Neural cell (in vitro differentiated cells): ENCODE results near the gene ADAMTSL2. TPM values are rescaled to one million over a fixed set of nuclear protein-coding genes. Genes with fewer than 3 reads are reported as not detected.

Experiments
- H2AFZ ChIP-seq: fragments of 200-600, 300-800 bp; sonication (generic), shearing (Covaris generic); 2 replicates; pipeline ENCODE4 v1.6.0; 2014; ENCODE audit warnings: low read depth, mild to moderate bottlenecking, antibody characterized with exemption, low read length, moderate library complexity
- H3F3A ChIP-seq: fragments of 200-600 bp; shearing (Covaris generic); 2 replicates; pipeline ENCODE4 v1.6.1; 2016; ENCODE audit warnings: mild to moderate bottlenecking, moderate library complexity, mixed read lengths, antibody characterized with exemption, low read length; ENCODE audit not compliant: insufficient read depth, poor library complexity, severe bottlenecking
- H3K27ac ChIP-seq: fragments of 200-600, 300-800 bp; sonication (generic), shearing (Covaris generic); 2 replicates; pipeline ENCODE4 v1.5.1; 2014; ENCODE audit warnings: mild to moderate bottlenecking, low read length, moderate library complexity
- H3K27me3 ChIP-seq: fragments of 300-800, 200-600 bp; sonication (generic), shearing (Covaris generic); 2 replicates; pipeline ENCODE4 v1.6.0; 2014; ENCODE audit warnings: mild to moderate bottlenecking, low read depth, low read length, moderate library complexity; ENCODE audit not compliant: insufficient read depth
- H3K36me3 ChIP-seq: fragments of 300-800, 200-600 bp; sonication (generic), shearing (Covaris generic); 2 replicates; pipeline ENCODE4 v1.5.1; 2014; ENCODE audit warnings: mild to moderate bottlenecking, antibody characterized with exemption, low read length, moderate library complexity; ENCODE audit not compliant: insufficient read depth
- H3K4me2 ChIP-seq: fragments of 300-800, 200-600 bp; sonication (generic), shearing (Covaris generic); 2 replicates; pipeline ENCODE4 v1.6.0; 2014; ENCODE audit warnings: mild to moderate bottlenecking, low read length
- H3K4me3 ChIP-seq: fragments of 300-800, 200-600 bp; sonication (generic), shearing (Covaris generic); 2 replicates; pipeline ENCODE4 v1.5.1; 2014; ENCODE audit warnings: mild to moderate bottlenecking, low read length, moderate library complexity
- H3K79me2 ChIP-seq: fragments of 200-600 bp; shearing (Covaris generic); replicated peaks from 2 replicates; pipeline ENCODE4 v1.6.0; 2014; ENCODE audit warnings: mild to moderate bottlenecking, low read length, moderate library complexity; ENCODE audit not compliant: insufficient read depth
- H3K9ac ChIP-seq: fragments of 300-800, 200-600 bp; sonication (generic), shearing (Covaris generic); 2 replicates; pipeline ENCODE4 v1.6.1; 2016; ENCODE audit warnings: mild to moderate bottlenecking, low read length, mixed read lengths
- H3K9me2 ChIP-seq: fragments of 200-600 bp; shearing (Covaris generic); 2 replicates; pipeline ENCODE4 v1.6.1; 2016; ENCODE audit warnings: mild to moderate bottlenecking, low read length, mixed read lengths; ENCODE audit not compliant: insufficient read depth
- H3K9me3 ChIP-seq: fragments of 200-600, 300-800 bp; sonication (generic), shearing (Covaris generic); 2 replicates; pipeline ENCODE4 v1.6.1; 2016; ENCODE audit warnings: mild to moderate bottlenecking, mixed run types, low read length, moderate library complexity, mixed read lengths
- H4K20me1 ChIP-seq: fragments of 200-600 bp; shearing (Covaris generic); 2 replicates; pipeline ENCODE4 v1.6.1; 2016; ENCODE audit warnings: mild to moderate bottlenecking, mixed run types; ENCODE audit not compliant: insufficient read depth
- EP300 ChIP-seq: fragments of 450-650 bp; conservative IDR thresholded peaks from 2 replicates; pipeline ENCODE4 v1.6.1; 2014; ENCODE audit warnings: antibody characterized with exemption, mild to moderate bottlenecking, moderate library complexity; ENCODE audit not compliant: poor library complexity, severe bottlenecking
- MXI1 ChIP-seq: fragments of 450-650 bp; conservative IDR thresholded peaks from 2 replicates; pipeline ENCODE4 v1.6.1; 2014; ENCODE audit warnings: antibody characterized with exemption, mild to moderate bottlenecking; ENCODE audit not compliant: poor library complexity, severe bottlenecking
- POLR2AphosphoS5 ChIP-seq: IDR thresholded peaks from 2 replicates; pipeline ENCODE4 v1.6.1; 2012
- RAD21 ChIP-seq: fragments of 450-650 bp; conservative IDR thresholded peaks from 2 replicates; pipeline ENCODE4 v1.6.1; 2014; ENCODE audit warnings: antibody characterized with exemption, mild to moderate bottlenecking, moderate library complexity
- SMC3 ChIP-seq: fragments of 450-650 bp; conservative IDR thresholded peaks from 2 replicates; pipeline ENCODE4 v1.6.1; 2014; ENCODE audit warnings: antibody characterized with exemption, mild to moderate bottlenecking, moderate library complexity; ENCODE audit not compliant: poor library complexity
- TAF1 ChIP-seq: IDR thresholded peaks from 2 replicates; pipeline ENCODE4 v1.6.1; 2012; ENCODE audit warnings: low read depth
- polyA plus RNA-seq: library from polyadenylated mRNA; depleted of rRNA; stranded (reverse); fragments of >200 nt; gene quantifications from 2 replicates; pipeline ENCODE4 v1.2.3, GENCODE V29; 2014
- TF ChIP-seq, protein P1 (sequence below): IDR thresholded peaks from 2 replicates; pipeline ENCODE4 v1.6.1; 2012; ENCODE audit warnings: borderline replicate concordance

The ADAMTSL2 gene
- polyA plus RNA-seq, 1 donor from 2014 or later: 0.85 TPM

DNA sequence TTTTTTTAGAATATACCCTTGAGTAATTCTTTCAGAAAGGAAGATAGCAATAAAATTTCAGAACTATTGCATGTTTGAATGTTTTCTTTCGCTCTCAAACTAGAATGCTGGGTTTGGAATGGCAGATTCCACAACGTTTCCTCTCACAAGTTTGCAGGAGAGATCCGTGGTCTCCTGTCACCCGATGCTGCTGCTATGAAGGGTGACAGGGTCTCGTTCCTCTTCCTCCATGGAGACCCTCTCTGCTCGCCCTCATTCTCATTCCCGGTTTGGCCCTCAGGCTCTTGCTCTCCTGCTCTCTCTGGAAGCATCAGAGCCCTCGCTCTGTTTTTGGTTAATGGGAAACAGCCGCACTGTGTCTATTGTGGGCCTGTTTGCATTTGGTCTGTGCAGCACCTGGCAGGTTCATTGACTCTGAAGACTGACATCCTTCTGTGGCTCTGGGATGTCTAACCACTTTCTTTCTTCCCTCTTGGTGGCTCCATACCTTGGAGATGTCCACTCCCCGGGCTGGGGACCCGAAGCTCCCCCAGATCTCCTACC lies 87.3 kb downstream of the ADAMTSL2 start:
- H2AFZ ChIP-seq: no peak overlapping the region
- H3K4me2 ChIP-seq: no peak overlapping the region
- no peak overlapping the region for H3K9ac ChIP-seq
- H3K27ac ChIP-seq: no peak overlapping the region
- no peaks in the 10 kb centered on the region for H3K79me2 ChIP-seq
- no peaks in the 10 kb centered on the region for H3K27me3 ChIP-seq
- peaks cover 6% of the 10 kb centered on the region for H3K9me3 ChIP-seq
- no peaks in the 10 kb centered on the region for H4K20me1 ChIP-seq
- H3K4me3 ChIP-seq: no peak overlapping the region
- no peak for TF ChIP-seq TAF1
- TF ChIP-seq, protein P1, sequence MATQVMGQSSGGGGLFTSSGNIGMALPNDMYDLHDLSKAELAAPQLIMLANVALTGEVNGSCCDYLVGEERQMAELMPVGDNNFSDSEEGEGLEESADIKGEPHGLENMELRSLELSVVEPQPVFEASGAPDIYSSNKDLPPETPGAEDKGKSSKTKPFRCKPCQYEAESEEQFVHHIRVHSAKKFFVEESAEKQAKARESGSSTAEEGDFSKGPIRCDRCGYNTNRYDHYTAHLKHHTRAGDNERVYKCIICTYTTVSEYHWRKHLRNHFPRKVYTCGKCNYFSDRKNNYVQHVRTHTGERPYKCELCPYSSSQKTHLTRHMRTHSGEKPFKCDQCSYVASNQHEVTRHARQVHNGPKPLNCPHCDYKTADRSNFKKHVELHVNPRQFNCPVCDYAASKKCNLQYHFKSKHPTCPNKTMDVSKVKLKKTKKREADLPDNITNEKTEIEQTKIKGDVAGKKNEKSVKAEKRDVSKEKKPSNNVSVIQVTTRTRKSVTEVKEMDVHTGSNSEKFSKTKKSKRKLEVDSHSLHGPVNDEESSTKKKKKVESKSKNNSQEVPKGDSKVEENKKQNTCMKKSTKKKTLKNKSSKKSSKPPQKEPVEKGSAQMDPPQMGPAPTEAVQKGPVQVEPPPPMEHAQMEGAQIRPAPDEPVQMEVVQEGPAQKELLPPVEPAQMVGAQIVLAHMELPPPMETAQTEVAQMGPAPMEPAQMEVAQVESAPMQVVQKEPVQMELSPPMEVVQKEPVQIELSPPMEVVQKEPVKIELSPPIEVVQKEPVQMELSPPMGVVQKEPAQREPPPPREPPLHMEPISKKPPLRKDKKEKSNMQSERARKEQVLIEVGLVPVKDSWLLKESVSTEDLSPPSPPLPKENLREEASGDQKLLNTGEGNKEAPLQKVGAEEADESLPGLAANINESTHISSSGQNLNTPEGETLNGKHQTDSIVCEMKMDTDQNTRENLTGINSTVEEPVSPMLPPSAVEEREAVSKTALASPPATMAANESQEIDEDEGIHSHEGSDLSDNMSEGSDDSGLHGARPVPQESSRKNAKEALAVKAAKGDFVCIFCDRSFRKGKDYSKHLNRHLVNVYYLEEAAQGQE: no peak
- TF ChIP-seq SMC3: no peak
- no peaks in the 10 kb centered on the region for H3K36me3 ChIP-seq
- no peaks in the 10 kb centered on the region for H3K9me2 ChIP-seq
- no peaks in the 10 kb centered on the region for H3F3A ChIP-seq

DNA sequence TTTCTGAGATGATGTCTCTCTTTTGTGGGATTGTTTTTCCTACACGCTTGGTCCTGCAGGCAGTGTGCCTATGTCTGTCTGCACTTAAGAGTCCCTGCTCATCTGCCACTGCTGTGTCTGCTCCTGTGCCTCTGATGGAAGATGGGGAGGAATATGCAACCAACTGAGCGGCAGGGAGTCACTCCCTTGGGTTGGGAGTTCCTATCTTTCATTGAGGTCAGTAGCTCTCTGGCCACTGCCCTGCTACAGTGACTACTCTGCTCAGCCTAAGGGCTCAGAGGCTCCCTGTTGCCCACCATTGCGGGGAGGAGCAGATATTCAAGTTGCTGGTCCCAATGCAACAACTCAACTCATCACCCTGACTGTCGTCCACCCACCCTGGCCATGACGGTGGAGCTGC lies 88.1 kb downstream of the ADAMTSL2 start:
- Histone ChIP-seq H3K4me3 (no peak overlapping the region), H3K79me2 (no peaks in the 10 kb centered on the region), H3K9ac (no peak overlapping the region), H2AFZ (no peak overlapping the region), H3K27ac (no peak overlapping the region), H4K20me1 (no peaks in the 10 kb centered on the region), H3K9me2 (no peaks in the 10 kb centered on the region), H3K27me3 (no peaks in the 10 kb centered on the region), H3K9me3 (peaks cover 6% of the 10 kb centered on the region), H3K36me3 (no peaks in the 10 kb centered on the region), H3K4me2 (no peak overlapping the region), H3F3A (no peaks in the 10 kb centered on the region)
- no peak for TF ChIP-seq RAD21
- no peak for TF ChIP-seq POLR2AphosphoS5
- TF ChIP-seq EP300: no peak
- no peak for TF ChIP-seq MXI1

Other genes with a start within 250 kb of the ADAMTSL2 start
- gene SURF6, start 198.5 kb upstream of the ADAMTSL2 start, polyA plus RNA-seq: 20.7 and 21.8 TPM in 2 replicates
- 57.5 and 62.5 TPM in 2 replicates for gene MED22, start 186.6 kb upstream of the ADAMTSL2 start, polyA plus RNA-seq
- 1,931 and 1,987 TPM in 2 replicates for gene RPL7A, start 186.5 kb upstream of the ADAMTSL2 start, polyA plus RNA-seq
- gene SURF1, start 178.2 kb upstream of the ADAMTSL2 start, polyA plus RNA-seq: 32.3 and 37.8 TPM in 2 replicates
- 36.4 and 40.6 TPM in 2 replicates for gene SURF2, start 178.2 kb upstream of the ADAMTSL2 start, polyA plus RNA-seq
- 65.2 and 78.3 TPM in 2 replicates for gene SURF4, start 158.6 kb upstream of the ADAMTSL2 start, polyA plus RNA-seq
- gene STKLD1, start 158.3 kb upstream of the ADAMTSL2 start, polyA plus RNA-seq: 1.1 and 3.4 TPM in 2 replicates
- gene REXO4, start 116.7 kb upstream of the ADAMTSL2 start, polyA plus RNA-seq: 15.0 and 16.1 TPM in 2 replicates
- 13.5 and 24.8 TPM in 2 replicates for gene ADAMTS13, start 112.3 kb upstream of the ADAMTSL2 start, polyA plus RNA-seq
- 75.4 and 78.0 TPM in 2 replicates for gene CACFD1, start 74.7 kb upstream of the ADAMTSL2 start, polyA plus RNA-seq
- 11.5 and 17.9 TPM in 2 replicates for gene SLC2A6, start 55.6 kb upstream of the ADAMTSL2 start, polyA plus RNA-seq
- gene MYMK, start 9.7 kb upstream of the ADAMTSL2 start, polyA plus RNA-seq: not detected in 2 replicates
- gene FAM163B, start 74.7 kb downstream of the ADAMTSL2 start, polyA plus RNA-seq: 1.5 and 2.7 TPM in 2 replicates
- not detected in 2 replicates for gene DBH, start 101.7 kb downstream of the ADAMTSL2 start, polyA plus RNA-seq
- 0.56 TPM in 1 of 2 replicates, not detected in the other for gene SARDH, start 203.6 kb downstream of the ADAMTSL2 start, polyA plus RNA-seq